Spleen (tissue), 7 donors: ENCODE measurements around the gene TMEM141.

Experiments
- CTCF ChIP-seq, 11 experiments: fragments of 200-600 bp in 7 of 11; fragments of 450-650 bp in 4 of 11; sonication (generic) in 4 of 11; IDR thresholded peaks in 8 of 11; conservative IDR thresholded peaks in 3 of 11; 1 replicate in 7 of 11; 2 replicates in 4 of 11; pipeline versions ENCODE4 v1.4.0 to v1.8.0; 2016 to 2021; ENCODE audit warnings: antibody characterized with exemption in 11 of 11, inconsistent platforms in 4 of 11, mild to moderate bottlenecking in 1 of 11
- POLR2A ChIP-seq, 3 donors: fragments of 450-650 bp; IDR thresholded peaks; one replicate each; pipeline ENCODE4 v1.5.1; 2017; ENCODE audit warnings: antibody characterized with exemption in 3 of 3, mild to moderate bottlenecking in 1 of 3
- donor health status: DM: no; HTN: no; CAD: no; lungs with moderate emphysema.
- donor health status: DM: no; HTN: no; CAD: no.
- donor health status: DM: no; HTN: no; CAD: no.

- no peak for TF ChIP-seq CTCF (IDR thresholded peaks at IDR 0.05 in 8 of 11, conservative IDR thresholded peaks at IDR 0.05 in 3 of 11)
- TF ChIP-seq POLR2A (IDR thresholded peaks at IDR 0.05): no peak
Measured at GRCh38 chr9:136794281-136794999, 3.3 kb downstream of the TMEM141 start.
